Fibroblast of the aortic adventitia (primary cell): ENCODE measurements around the gene CCR9. TPM values are rescaled to one million over a fixed set of nuclear protein-coding genes. Genes with fewer than 3 reads are reported as not detected.

ENCODE experiments used
- DNase-seq: peaks from one replicate; pipeline ENCODE4 v3.0.0-alpha.2; 2010; ENCODE audit warnings: low read depth
- H3K4me3 ChIP-seq: 2 replicates; pipeline ENCODE4 v1.5.1; 2011; ENCODE audit warnings: low read depth, mild to moderate bottlenecking, control low read depth, low read length, moderate library complexity
- total RNA-seq: library from RNA; depleted of rRNA; stranded (reverse); fragments of >200 nt; gene quantifications from 2 replicates; pipeline ENCODE4 v1.2.3, GENCODE V29; 2012; ENCODE audit warnings: low replicate concordance
- TF ChIP-seq, protein P1 (sequence below): IDR thresholded peaks from 2 replicates; pipeline ENCODE4 v1.5.1; 2011; ENCODE audit warnings: mild to moderate bottlenecking, low read length, control low read depth, inconsistent platforms; ENCODE audit not compliant: insufficient read depth

The CCR9 gene
- total RNA-seq, 1 donor = not detected

DNA sequence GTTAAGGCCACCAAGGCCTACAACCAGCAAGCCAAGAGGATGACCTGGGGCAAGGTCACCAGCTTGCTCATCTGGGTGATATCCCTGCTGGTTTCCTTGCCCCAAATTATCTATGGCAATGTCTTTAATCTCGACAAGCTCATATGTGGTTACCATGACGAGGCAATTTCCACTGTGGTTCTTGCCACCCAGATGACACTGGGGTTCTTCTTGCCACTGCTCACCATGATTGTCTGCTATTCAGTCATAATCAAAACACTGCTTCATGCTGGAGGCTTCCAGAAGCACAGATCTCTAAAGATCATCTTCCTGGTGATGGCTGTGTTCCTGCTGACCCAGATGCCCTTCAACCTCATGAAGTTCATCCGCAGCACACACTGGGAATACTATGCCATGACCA is 60.5 kb downstream of the CCR9 start:
- no peak overlapping the region for H3K4me3 ChIP-seq
- TF ChIP-seq, protein P1, sequence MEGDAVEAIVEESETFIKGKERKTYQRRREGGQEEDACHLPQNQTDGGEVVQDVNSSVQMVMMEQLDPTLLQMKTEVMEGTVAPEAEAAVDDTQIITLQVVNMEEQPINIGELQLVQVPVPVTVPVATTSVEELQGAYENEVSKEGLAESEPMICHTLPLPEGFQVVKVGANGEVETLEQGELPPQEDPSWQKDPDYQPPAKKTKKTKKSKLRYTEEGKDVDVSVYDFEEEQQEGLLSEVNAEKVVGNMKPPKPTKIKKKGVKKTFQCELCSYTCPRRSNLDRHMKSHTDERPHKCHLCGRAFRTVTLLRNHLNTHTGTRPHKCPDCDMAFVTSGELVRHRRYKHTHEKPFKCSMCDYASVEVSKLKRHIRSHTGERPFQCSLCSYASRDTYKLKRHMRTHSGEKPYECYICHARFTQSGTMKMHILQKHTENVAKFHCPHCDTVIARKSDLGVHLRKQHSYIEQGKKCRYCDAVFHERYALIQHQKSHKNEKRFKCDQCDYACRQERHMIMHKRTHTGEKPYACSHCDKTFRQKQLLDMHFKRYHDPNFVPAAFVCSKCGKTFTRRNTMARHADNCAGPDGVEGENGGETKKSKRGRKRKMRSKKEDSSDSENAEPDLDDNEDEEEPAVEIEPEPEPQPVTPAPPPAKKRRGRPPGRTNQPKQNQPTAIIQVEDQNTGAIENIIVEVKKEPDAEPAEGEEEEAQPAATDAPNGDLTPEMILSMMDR = no peak
- DNase-seq = no peak

DNA sequence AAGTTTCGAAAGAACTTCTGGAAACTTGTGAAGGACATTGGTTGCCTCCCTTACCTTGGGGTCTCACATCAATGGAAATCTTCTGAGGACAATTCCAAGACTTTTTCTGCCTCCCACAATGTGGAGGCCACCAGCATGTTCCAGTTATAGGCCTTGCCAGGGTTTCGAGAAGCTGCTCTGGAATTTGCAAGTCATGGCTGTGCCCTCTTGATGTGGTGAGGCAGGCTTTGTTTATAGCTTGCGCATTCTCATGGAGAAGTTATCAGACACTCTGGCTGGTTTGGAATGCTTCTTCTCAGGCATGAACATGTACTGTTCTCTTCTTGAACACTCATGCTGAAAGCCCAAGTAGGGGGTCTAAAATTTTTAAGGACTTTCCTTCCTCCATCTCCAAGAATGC is 61.0 kb downstream of the CCR9 start:
- DNase-seq = no peak
- TF ChIP-seq, protein P1 = no peak
- no peak overlapping the region for H3K4me3 ChIP-seq

DNA sequence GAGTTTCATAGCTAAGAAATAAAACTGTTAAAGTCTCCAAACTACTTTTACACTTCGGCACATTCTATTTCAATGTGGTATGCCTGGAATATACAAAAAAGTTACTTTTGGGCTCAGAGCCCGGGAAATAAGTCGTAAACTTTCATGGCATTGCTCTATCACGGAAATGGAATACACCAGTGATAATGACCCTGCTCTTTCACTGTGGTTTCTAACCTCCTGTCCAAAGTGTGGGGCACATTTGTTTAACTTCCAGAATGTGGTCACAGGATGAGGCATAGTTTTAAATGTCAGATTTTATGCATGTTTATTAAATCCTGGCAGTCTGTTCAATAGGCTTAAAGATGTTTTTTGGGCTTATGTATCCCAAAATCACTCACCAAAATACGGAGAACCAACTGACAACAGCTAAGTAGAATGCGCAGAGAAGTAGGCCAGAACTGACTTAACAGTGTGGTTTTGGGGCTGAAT is 62.0 kb downstream of the CCR9 start:
- TF ChIP-seq, protein P1 = no peak
- DNase-seq = peak; percentile 74
- H3K4me3 ChIP-seq = no peak overlapping the region

DNA sequence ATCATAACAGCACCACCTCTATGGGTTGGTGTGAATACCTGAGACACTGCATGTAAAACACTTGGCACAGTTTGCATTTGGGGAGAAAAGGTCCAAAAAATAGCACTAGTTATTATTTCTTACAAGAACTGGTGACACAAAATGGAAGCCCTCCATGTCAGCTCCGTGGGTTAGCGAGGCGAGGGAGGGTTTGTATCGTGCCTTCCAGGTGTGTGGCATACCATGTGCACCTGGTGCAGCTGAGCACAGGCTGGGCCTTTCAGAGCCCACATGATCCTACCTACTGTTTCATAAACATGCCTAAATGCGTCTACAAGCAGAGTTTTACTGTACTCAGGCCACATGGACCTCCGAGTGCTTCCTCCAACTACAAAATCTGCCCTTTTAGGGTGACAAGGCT is 62.5 kb downstream of the CCR9 start:
- DNase-seq = no peak
- no peak overlapping the region for H3K4me3 ChIP-seq
- TF ChIP-seq, protein P1 = no peak

DNA sequence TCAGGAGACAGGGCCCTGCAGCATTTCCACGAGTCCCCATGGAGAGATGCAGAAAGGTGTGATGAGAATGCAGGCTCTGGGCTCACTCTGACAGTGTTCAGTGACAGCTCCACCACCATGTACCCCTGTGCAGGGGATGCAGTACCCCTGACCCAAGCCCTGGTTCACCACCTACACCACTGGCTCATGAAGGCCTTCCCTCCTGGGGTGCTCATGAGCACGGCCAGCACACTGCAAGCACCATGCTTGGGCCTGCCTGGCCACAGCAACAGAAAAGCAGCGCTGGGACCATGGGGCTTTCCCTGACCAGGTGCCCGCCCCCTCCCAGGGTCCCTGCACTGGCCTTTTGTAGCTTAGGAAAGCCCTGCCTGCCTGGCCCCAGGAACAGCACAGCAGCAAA is 63.1 kb downstream of the CCR9 start:
- TF ChIP-seq, protein P1 = no peak
- H3K4me3 ChIP-seq = no peak overlapping the region
- DNase-seq = no peak

DNA sequence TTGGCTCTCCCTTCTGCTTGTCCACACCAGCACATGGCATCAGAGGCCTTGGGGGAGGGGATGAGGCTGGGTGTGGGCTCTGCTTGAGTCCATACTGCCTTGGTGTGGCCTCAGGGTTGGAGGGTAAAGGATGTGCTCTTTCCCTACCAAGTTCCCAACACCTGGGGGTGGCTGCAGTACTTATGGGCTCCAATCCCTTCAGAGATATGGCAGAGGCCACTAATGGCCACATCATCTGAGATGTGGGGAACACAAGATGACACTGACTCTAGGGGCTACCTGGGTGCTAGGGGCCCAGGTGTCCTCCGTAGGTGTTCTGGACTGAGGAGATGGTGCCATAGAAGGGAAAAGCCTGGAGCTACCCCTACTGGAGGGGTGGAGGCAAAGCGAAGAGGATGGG is 63.8 kb downstream of the CCR9 start:
- no peak for DNase-seq
- TF ChIP-seq, protein P1 = no peak
- no peak overlapping the region for H3K4me3 ChIP-seq
